HG03432 (cell line): ENCODE data around the gene SLC25A41.
"Not testable (repeated sequence)": the region's sequence is repeated elsewhere in the genome, so short reads cannot be mapped to it uniquely, and the experiment has no call there.

Experiments
- ATAC-seq: cut with Tn5 transposase; IDR thresholded peaks from one replicate; pipeline ENCODE4 v1.9.1; 2021; ENCODE audit warnings: mild to moderate bottlenecking, moderate library complexity; ENCODE audit not compliant: unreplicated experiment

SLC25A41 gene

DNA sequence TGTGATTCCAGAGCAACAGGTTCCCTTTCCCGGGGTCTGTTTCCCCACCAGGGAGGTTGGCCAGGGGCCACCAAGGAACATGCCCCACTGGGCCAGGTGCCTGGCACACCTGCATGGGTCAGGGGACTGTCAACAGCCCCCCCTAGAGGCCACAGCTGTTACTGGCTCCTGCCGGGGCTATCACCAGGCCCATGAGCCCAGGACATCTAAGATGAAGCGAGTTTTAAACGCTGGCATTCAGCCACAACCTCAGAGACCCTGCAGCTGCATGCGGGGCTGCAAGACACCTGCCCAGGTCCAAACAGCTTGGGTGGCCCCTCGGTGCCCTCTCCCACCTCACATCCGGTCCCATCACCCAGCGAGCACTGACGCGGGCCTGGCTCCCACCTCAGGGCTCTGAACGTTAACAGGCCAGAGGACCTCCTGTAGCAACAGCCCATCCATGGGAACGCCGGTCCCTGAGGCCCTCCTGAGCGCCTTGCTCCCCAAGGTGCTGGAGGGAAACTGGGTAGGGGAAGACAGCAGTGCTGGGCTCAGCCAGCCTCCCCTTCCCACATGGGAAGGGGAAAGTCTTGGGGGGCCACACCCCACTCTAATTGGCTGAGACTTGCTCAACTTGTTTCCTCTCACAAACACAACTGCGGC, 21.0 kb downstream of the SLC25A41 start:
- no peak for ATAC-seq

GRCh38 chr19:6412061-6412446, 21.5 kb downstream of the SLC25A41 start:
- ATAC-seq: no peak

- no peak for ATAC-seq
Measured at GRCh38 chr19:6409346-6409745, 24.2 kb downstream of the SLC25A41 start.

DNA sequence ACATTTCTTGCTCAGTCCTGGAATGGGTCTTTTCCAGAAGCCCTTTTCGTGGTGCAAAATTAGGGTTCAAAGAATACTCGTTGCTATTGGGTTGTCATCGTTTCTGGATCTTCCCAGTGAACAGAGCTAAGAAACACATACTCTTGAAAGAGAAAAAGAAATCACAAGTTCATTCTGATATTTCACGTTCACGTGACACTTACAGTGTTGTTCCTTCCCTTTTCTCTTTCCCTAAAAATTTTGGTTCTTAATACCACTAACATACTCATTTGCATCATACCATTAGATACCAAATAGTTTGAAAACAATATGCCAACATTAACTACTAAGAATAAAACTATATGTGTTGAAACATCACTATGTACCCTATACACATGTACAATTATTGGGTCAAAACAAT, 27.2 kb downstream of the SLC25A41 start:
- no peak for ATAC-seq

DNA sequence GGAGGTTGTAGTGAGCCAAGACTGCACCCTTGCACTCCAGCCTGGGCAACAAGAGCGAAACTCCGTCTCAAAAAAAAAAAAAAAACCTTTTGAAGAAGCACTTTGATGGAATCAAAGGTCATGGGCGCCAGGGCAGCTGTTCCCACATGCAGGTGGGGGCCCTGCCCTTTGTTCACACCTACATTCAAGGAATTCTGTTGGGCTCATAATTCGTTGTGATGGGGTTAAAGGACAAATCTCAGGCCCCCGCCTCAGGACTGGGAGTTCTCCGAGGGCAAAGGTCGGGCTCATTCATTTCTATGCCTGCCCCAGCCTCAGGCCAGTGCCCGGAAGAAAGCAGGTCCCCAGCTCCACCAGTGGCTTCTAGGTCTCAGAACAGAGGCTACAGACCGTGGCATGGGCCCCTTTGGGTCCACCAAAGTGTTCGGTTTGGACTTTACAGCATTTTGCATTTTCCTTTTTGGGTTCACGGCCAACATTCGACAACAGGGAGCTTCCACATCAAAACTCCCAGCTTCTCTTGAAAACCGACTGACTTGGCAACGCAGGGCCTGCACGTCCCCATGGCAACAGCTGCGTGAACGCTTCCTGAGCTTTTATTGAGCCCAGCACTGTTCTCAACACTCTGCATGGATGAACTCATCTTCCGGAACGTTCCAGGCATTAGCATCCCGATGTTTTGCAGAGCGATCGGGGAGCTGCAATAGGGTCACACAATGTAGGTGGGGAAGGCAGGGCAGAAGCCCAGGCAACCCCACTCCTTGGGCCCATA, 30.5 kb downstream of the SLC25A41 start:
- no peak for ATAC-seq

DNA sequence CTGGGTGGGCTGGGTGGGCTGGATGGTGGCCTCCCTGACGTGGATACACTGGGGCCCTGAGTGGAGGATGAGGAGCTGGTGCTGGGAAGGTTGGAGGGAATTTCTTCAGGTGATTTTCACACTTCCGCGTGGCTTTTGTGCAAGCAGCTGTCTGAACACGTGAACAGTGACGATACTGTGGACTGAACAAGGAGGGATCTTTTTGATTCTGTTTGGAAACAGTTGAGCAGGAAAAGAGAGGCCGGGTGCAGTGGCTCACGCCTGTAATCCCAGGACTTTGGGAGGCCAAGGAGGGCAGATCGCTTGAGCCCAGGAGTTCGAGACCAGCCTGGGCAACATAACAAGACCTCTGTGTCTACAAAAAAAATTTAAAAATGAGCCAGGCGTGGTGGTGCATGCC, 31.5 kb downstream of the SLC25A41 start:
- no peak for ATAC-seq

DNA sequence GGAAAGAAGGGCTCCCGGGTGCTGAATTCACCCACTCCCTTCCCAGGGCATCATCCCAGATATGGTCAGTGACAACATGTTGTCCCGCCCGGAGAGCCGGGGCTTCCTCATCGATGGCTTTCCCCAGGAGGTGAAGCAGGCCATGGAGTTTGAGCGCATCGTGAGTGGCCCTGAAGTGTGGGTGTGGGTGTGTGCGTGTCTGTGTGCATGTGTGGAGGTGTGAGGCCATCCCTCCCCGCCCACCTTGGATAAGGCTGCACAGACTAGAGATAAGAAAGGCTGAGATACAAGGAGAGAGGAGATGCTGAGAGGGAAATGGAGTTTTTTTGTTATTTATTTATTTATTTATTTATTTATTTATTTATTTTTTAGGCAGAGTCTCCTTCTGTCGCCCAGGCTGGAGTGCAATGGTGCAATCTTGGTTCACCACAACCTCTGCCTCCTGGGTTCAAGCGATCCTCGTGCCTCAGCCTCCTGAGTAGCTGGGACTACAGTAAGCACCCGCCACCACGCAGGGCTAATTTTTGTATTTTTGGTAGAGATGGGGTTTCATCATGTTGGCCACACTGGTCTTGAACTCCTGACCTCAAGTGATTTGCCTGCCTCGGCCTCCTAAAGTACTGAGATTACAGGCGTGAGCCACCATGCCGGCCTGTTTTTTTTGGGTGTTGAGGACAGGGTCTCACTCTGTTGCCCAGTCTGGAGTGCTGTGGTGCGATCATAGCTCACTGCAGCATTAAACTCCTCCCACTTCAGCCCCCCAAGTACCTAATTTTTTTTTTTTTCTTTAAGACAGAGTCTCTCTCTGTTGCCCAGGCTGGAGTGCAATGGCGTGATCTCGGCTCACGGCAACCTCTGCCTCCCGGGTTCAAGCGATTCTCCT, 33.3 kb downstream of the SLC25A41 start:
- ATAC-seq: not testable (repeated sequence)

DNA sequence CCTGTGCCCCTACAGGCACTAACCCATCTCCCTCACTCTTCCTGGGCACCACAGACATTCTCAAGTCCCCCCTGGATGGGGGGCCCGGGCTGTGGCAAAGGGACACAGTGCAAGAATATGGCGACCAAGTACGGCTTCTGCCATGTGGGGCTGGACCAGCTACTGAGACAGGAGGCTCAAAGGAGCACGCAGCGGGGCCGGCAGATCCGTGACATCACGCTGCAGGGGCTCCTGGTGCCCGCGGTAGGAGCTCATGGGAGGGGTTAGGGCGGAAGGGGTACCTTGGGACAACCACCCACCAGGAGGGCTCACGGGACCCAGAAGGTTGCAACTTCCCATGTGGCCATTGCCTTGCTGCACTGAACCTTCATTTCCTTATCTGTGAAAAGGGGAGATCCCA, 37.3 kb downstream of the SLC25A41 start:
- no peak for ATAC-seq

- ATAC-seq: no peak
Measured at GRCh38 chr19:6394831-6395230, 38.7 kb downstream of the SLC25A41 start.

- ATAC-seq: no peak
Measured at GRCh38 chr19:6393983-6394412, 39.6 kb downstream of the SLC25A41 start.

DNA sequence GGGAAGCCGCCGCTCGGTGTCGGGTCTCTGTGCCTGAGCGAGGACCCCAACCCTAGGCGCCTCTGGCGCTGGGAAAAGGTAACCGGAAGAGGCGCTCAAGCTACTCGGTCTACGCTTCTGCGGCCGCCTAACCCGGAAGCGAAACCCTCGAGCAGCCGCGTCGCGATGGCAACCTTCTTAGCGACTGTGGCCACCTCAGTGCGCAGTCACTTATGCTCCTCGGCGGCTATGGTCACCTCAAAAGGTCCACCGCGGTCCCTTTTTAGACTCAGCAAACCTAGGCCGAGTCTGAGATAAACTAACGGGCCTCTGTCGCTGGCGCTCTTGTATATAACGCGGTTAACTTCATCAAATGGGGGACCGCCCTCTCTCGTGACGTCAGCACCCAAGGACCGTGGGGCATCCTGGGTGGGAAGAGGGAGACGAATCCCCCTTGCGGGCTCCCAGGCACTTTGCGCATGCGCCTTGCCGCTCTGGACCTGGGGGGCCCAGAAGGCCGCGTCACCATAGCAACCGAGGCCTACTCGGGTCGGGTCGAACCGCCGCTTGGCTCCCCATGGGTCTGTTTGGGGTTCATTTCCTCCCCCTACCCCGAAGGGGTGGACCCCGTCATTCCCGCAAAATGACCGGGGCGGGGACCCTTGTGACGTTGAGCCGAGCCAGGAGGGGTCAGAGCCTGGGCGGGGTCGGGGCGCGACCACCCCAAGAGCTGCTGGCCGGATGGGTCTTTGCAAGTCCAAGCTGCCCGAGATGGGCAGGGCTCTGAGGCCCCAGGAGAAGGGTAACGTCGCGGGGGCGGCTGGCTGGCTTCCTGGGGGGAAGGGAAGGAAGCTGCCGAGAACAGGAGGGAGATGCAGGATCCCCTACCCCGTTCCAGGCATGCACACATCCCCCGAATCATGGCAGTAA, 40.2 kb downstream of the SLC25A41 start, which contains the start of gene GTF2F1:
GTF2F1 (minus strand) TSS at position 91 of the 909 bp plus-strand sequence. CDS start 169 bp downstream, outside the sequence.
- peak; percentile 75 for ATAC-seq

DNA sequence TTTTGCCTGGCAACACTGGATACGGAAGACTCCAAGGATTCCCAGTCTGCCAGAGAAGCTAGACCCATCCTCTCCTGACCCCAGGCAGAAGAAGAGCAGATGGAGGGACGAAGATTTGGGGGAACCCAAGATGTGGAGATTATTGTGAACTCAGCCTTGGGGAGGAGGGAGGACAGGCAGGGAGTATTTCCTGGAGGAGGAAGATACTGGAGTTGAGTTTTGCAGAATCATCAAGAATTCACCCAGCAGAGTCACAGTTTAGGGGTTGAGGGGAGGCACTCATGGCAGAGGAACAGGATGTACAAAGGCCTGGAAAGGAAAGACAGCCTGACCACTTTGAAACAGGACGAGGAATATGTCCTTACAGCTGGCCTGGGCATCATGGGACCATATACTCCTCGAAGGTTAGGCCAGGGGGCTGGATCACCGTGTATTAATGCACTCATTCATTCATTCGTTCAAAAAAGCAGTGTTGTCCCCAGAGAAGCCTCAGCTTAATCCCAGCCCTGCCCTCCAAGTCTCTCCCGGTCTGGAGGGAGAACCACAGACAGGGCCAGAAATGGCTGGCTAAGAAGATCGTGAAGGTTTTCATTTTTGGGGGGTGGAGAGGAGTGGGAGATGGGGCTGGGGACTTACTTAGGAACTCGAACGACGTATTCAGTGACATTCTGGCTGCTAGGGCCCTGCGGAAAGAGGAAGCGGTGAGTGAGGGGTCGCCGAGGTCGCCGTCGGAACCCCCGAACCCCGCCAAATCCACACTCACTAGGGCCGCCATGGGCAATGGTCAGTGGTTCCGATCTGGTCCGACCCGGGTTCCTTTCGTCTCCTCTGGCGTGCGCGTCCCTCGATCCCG, 41.1 kb downstream of the SLC25A41 start:
- no peak for ATAC-seq

DNA sequence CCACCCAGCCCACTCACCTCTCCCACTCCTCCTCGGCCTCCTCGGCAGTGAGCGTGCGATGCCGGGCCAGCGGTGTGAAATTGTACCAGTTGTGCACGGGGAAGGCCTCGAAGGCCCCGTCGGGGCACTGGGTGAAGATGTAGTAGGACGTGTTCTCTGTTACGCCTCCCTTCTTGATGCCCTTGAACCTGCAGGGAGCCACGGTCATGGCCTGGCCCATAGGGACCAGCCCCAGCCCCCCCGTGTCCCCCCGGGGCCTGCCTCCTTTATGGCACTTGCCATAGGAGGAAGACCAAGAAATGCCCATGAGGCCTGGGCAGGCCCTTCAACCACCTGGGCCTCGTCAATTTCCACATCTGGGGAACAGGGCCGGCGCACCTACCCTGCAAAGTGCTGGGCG, 46.2 kb downstream of the SLC25A41 start:
- ATAC-seq: no peak

DNA sequence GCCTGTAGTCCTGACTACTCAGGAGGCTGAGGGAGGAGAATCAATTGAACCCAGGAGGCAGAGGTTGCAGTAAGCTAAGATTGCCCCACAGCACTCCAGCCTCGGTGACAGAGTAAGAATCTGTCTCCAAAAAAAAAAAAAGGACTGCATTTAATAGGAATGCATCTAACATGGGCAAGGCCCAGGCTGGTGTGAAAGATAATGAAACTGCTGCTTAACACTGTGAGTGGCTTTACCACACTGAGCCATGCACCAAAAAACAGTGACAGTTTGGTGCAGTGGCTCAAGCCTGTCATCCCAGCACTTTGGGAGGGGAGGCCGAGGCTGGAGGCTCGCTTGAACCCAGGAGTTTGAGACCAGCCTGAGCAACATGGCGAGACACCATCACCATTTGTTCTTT, 49.2 kb downstream of the SLC25A41 start:
- ATAC-seq: no peak

DNA sequence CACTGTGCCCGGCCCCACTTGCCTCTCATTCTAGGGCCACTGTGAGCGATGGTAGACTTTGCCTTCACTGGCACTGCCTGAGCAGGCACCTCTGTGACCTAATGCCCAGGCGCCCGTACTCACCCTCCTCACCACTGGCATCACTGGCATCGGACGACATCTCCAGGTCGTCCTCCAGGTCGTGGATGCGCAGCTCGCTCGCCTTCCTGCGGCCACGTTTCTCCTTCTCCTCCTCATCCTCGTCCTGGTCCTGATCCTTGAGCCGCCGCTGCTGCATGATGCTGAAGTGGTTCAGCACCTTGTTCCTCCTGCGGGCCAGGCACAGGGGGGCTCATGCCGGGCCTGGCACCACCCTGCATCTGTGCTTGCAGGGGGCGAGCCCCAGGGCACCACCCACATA, 50.4 kb downstream of the SLC25A41 start:
- no peak for ATAC-seq

GRCh38 chr19:6381030-6381750, 52.4 kb downstream of the SLC25A41 start:
- ATAC-seq: no peak

DNA sequence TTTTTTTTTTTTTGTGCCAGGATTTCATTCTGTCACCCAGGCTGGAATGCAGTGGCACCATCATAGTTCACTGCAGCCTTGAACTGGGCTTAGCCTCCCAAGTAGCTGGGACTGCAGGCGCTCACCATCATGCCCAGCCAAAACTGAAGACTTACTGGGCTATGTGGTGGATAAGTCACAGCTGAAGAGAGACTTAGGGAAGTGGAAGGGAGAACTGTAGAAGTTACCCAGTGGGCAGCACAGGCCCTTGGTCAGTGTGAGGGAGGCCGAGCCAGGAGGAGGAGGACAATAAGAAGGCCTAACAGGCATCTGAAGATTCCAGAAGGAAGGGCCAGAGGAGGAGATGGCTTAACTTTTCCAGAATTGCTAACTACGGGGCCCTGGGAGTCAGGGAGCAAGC, 53.8 kb downstream of the SLC25A41 start:
- ATAC-seq: no peak

DNA sequence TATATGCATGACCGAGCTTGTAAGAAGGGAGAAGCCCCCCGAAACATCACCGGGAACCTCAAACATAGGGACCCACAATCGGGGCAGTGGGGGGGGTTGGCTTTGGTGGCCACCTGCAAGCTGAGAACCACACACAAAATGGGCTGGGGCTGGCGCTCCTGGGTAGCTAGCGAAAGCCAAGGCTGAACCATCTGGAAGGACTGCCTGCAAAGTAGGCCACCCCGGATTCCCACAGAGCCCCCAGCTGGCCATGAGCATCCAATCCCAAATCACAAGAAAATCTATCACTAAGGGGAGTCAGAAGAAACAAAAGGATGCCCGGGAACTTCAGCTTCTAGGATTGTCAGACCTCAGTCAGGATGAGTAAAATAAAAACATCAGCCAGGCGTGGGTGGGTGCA, 55.1 kb downstream of the SLC25A41 start:
- no peak for ATAC-seq

- ATAC-seq: no peak
Measured at GRCh38 chr19:6378041-6378440, 55.5 kb downstream of the SLC25A41 start.
